ENCODE results near the gene FUT7. TPM values are rescaled to one million over a fixed set of nuclear protein-coding genes. Genes with fewer than 3 reads are reported as not detected.
A peak's percentile ranks its signal among the peaks of the same experiment; 100 is the strongest.

Gene FUT7
- total RNA-seq, 2 donors from 2014 or later = not detected

DNA sequence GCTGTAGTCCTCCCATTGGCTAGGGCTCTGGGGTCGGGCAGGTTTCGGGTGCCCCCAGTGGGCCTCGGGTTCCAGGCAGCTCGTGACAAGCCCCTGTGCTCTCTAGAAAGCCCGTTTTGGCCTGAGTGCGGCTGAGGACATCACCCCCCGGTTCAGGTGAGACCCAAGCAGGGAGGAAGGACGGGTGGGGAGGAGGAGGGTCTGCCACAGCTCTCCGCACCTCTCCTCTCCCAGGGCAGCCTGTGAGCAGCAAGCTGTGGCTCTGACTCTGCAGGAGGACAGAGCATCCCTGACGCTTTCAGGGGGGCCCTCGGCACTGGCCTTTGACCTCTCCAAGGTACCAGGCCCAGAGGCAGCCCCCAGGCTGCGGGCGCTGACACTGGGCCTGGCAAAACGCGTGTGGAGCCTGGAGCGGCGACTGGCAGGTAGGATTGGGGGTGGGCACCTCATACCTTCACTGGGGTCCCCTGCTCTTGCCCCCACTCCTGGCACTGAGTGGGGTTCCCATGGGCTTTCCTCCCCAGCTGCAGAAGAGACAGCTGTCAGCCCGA, 39.0 kb downstream of the FUT7 start:
- DNase-seq = no peak
- Histone ChIP-seq H3K4me3 (peak overlapping the region; percentile 74), H3K9me3 (no peaks in the 10 kb centered on the region), H3K9ac (ENCODE audit: low read depth in 2 of 2, low read length in 2 of 2) (peak overlapping the region; percentile 77 to 87), H3K4me1 (peaks cover 18% of the 10 kb centered on the region), H3K27ac (peak overlapping the region; percentile 95), H3K36me3 (no peaks in the 10 kb centered on the region), H3K27me3 (no peaks in the 10 kb centered on the region)
- intact Hi-C loops (cut with DNase I) = no loop called here
- TF ChIP-seq, protein P1, sequence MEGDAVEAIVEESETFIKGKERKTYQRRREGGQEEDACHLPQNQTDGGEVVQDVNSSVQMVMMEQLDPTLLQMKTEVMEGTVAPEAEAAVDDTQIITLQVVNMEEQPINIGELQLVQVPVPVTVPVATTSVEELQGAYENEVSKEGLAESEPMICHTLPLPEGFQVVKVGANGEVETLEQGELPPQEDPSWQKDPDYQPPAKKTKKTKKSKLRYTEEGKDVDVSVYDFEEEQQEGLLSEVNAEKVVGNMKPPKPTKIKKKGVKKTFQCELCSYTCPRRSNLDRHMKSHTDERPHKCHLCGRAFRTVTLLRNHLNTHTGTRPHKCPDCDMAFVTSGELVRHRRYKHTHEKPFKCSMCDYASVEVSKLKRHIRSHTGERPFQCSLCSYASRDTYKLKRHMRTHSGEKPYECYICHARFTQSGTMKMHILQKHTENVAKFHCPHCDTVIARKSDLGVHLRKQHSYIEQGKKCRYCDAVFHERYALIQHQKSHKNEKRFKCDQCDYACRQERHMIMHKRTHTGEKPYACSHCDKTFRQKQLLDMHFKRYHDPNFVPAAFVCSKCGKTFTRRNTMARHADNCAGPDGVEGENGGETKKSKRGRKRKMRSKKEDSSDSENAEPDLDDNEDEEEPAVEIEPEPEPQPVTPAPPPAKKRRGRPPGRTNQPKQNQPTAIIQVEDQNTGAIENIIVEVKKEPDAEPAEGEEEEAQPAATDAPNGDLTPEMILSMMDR (IDR thresholded peaks at IDR 0.05) = no peak

DNA sequence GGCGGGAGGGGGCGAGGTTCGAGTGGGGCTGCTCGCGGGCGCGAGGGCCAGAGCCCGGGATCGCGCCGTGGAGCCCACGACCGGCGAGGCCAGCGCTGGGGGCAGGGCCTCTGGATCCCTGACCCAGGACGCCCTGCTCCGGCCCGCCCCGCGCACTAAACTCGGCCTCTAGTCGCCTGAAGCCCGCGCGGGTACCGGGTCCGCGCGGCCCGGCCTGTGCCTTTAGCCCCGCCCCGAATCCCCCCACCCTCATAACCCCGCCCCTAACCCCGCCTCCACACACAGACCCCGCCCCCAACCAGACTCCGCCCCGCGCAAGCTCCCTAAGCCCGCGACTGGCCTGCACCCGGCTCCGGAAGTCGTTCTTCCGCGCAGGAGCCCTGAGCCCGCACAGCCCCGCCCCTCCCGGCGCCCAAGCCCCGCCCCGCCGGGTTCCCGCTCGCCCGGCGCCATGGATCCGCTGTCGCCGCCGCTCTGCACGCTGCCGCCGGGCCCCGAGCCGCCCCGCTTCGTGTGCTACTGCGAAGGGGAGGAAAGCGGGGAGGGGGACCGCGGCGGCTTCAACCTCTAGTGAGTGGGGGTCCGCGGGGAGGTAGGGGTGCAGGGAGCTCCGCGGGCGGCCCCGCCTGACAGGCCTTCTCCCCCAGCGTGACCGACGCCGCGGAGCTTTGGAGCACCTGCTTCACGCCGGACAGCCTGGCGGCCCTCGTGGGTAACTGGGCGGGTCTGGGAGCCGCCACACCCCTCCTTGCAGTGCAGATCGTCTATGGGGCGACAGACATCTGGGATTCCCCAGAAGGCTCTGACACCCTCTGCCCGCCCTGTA, 39.7 kb downstream of the FUT7 start, which contains the start of gene PAXX:
Gene PAXX, plus strand, starts transcription at position 430 of the 826 bp plus-strand sequence. Its CDS starts 22 bp downstream, at position 452.
- TF ChIP-seq, protein P1 (IDR thresholded peaks at IDR 0.05) = no peak
- Histone ChIP-seq H3K4me1 (peaks cover 15% of the 10 kb centered on the region), H3K27ac (peak within 1 kb of the TSS; percentile 95), H3K9ac (ENCODE audit: low read depth in 2 of 2, low read length in 2 of 2) (peak within 1 kb of the TSS; percentile 77 to 87), H3K36me3 (no peaks in the 10 kb centered on the region), H3K9me3 (no peaks in the 10 kb centered on the region), H3K4me3 (peak within 1 kb of the TSS; percentile 74), H3K27me3 (no peaks in the 10 kb centered on the region)
- intact Hi-C loops (cut with DNase I) = no loop called here
- DNase-seq = peak; percentile 95

DNA sequence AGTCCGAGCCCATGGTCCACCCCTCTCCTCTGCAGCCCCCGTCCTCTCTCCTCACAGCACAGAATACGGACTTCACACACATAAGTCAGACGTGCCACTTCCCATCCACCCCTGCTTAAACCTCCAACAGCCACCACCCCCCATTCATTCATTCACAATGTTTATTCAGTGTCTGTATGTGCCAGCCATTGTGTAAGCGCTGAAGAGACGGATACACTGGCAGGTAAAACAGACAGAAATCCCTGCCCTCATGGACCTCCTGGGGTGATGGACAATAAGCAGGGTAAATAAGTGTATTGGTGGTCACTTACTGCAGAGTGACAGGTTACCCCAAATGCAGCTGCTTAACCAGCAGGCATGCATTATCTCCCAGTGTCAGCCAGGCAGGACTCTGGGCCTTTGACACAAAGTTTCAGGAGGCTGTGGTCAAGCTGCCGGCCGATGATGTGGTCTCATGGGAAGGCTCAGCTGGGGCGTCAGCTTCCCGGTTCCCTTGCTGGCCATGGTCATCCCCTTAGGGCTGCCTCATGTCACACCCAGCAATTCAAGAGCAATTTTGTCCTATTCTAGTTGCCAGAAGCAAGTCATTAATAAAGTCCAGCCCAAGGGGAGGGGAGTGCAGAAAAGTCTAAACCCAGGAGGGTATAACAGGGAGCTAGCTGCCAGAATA, 41.5 kb downstream of the FUT7 start:
- H3K9me3 ChIP-seq = no peaks in the 10 kb centered on the region
- H3K4me3 ChIP-seq = no peak overlapping the region
- no peak overlapping the region for H3K27ac ChIP-seq
- no peaks in the 10 kb centered on the region for H3K36me3 ChIP-seq
- H3K27me3 ChIP-seq = peaks cover 10% of the 10 kb centered on the region
- TF ChIP-seq, protein P1 (IDR thresholded peaks at IDR 0.05) = no peak
- intact Hi-C loops (cut with DNase I) = no loop called here
- H3K9ac ChIP-seq (ENCODE audit: low read depth in 2 of 2, low read length in 2 of 2) = no peak overlapping the region
- no peak for DNase-seq
- H3K4me1 ChIP-seq = peaks cover 4% of the 10 kb centered on the region

DNA sequence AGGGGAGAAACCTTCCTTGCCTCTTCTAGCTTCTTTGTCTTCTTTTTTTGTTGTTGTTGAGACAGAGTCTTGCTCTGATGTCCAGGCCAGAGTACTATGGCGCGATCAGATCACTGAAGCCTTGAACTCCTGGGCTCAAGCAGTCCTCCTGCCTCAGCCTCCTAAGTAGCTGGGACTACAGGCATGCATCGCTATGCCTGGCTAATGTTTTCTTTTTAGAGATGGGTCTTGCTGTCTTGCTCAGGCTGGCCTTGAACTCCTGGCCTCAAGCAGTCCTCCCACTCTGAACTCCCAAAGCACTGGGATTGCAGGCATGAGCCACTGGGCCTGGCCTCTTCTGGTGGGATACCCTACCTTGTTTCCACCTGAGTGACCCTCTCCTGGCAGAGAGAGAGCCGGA, 43.0 kb downstream of the FUT7 start:
- TF ChIP-seq, protein P1 (IDR thresholded peaks at IDR 0.05) = no peak
- Histone ChIP-seq H3K27ac (no peak overlapping the region), H3K27me3 (peaks cover 23% of the 10 kb centered on the region), H3K36me3 (no peaks in the 10 kb centered on the region), H3K4me1 (peaks cover 4% of the 10 kb centered on the region), H3K9me3 (no peaks in the 10 kb centered on the region), H3K9ac (ENCODE audit: low read depth in 2 of 2, low read length in 2 of 2) (no peak overlapping the region), H3K4me3 (no peak overlapping the region)
- no peak for DNase-seq
- intact Hi-C loops (cut with DNase I) = no loop called here

DNA sequence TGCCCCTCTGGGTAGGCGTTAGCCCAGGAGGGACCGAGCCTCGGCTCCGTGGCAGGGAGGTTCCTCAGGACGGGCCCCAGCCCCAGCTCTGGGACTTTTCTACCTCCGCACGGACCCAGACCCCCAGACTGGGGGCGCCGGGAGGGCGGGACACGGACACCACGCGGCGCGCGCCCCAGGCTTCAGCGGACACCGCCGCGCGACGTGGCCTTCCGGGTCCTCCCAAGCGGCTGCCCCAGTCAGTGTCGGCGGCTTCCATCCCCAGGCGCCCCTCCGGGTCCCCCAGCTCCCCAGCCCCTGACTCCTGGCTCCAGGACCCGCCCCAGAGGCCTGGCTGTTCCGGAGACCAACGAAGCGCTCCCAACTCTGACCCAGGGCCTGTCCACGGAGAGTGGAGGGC, 46.0 kb downstream of the FUT7 start:
- H3K9me3 ChIP-seq = no peaks in the 10 kb centered on the region
- TF ChIP-seq, protein P1 (IDR thresholded peaks at IDR 0.05) = no peak
- no peak overlapping the region for H3K27ac ChIP-seq
- H3K4me1 ChIP-seq = no peaks in the 10 kb centered on the region
- intact Hi-C loops (cut with DNase I) = no loop called here
- H3K9ac ChIP-seq (ENCODE audit: low read depth in 2 of 2, low read length in 2 of 2) = no peak overlapping the region
- no peak for DNase-seq
- H3K4me3 ChIP-seq = no peak overlapping the region
- H3K36me3 ChIP-seq = no peaks in the 10 kb centered on the region
- peaks cover 25% of the 10 kb centered on the region for H3K27me3 ChIP-seq
